ENCODE measurements around the gene TOM1L2.

GRCh38 chr17:17819111-17819510 is 153.1 kb downstream of the TOM1L2 start:
- TF ChIP-seq MAZ (IDR thresholded peaks at IDR 0.05; ENCODE audit: borderline replicate concordance, low read depth, low read length) (no peak), USF2 (IDR thresholded peaks at IDR 0.05; ENCODE audit: low read depth, low read length) (no peak), POLR2A (IDR thresholded peaks at IDR 0.05; ENCODE audit: low read depth, low read length) (no peak), RCOR1 (IDR thresholded peaks at IDR 0.05; ENCODE audit: insufficient replicate concordance, low read length) (no peak), RAD21 (IDR thresholded peaks at IDR 0.05; ENCODE audit: low read length) (no peak), MAFK (IDR thresholded peaks at IDR 0.05; ENCODE audit: low read depth, low read length) (no peak), MXI1 (IDR thresholded peaks at IDR 0.05; ENCODE audit: borderline replicate concordance, low read depth, low read length) (no peak), RFX5 (IDR thresholded peaks at IDR 0.05; ENCODE audit: low read depth, low read length) (no peak), FOS (IDR thresholded peaks at IDR 0.05; ENCODE audit: low read depth, low read length) (no peak)
- TF ChIP-seq, protein P1, sequence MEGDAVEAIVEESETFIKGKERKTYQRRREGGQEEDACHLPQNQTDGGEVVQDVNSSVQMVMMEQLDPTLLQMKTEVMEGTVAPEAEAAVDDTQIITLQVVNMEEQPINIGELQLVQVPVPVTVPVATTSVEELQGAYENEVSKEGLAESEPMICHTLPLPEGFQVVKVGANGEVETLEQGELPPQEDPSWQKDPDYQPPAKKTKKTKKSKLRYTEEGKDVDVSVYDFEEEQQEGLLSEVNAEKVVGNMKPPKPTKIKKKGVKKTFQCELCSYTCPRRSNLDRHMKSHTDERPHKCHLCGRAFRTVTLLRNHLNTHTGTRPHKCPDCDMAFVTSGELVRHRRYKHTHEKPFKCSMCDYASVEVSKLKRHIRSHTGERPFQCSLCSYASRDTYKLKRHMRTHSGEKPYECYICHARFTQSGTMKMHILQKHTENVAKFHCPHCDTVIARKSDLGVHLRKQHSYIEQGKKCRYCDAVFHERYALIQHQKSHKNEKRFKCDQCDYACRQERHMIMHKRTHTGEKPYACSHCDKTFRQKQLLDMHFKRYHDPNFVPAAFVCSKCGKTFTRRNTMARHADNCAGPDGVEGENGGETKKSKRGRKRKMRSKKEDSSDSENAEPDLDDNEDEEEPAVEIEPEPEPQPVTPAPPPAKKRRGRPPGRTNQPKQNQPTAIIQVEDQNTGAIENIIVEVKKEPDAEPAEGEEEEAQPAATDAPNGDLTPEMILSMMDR (conservative IDR thresholded peaks at IDR 0.05; ENCODE audit: low read depth, low read length), result no peak
- TF ChIP-seq, protein P2, sequence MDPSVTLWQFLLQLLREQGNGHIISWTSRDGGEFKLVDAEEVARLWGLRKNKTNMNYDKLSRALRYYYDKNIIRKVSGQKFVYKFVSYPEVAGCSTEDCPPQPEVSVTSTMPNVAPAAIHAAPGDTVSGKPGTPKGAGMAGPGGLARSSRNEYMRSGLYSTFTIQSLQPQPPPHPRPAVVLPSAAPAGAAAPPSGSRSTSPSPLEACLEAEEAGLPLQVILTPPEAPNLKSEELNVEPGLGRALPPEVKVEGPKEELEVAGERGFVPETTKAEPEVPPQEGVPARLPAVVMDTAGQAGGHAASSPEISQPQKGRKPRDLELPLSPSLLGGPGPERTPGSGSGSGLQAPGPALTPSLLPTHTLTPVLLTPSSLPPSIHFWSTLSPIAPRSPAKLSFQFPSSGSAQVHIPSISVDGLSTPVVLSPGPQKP (IDR thresholded peaks at IDR 0.05; ENCODE audit: borderline replicate concordance, low read depth, low read length), result no peak

Measured in IMR-90 (cell line).